Fibroblast of villous mesenchyme (primary cell): ENCODE results near the gene AKT2. TPM values are rescaled to one million over a fixed set of nuclear protein-coding genes. Genes with fewer than 3 reads are reported as not detected.
A peak's percentile ranks its signal among the peaks of the same experiment; 100 is the strongest.
"Not testable (repeated sequence)": the region's sequence is repeated elsewhere in the genome, so short reads cannot be mapped to it uniquely, and the experiment has no call there.

Experiments
- DNase-seq: peaks from one replicate; pipeline ENCODE4 v3.0.0-alpha.2; 2010; ENCODE audit warnings: low read depth
- H3K4me3 ChIP-seq: 2 replicates; pipeline ENCODE4 v1.5.1; 2011; ENCODE audit warnings: low read depth, mild to moderate bottlenecking, low read length
- CTCF ChIP-seq: IDR thresholded peaks from 2 replicates; pipeline ENCODE4 v1.5.1; 2012; ENCODE audit warnings: low read depth, mild to moderate bottlenecking, low read length; ENCODE audit not compliant: insufficient read depth
- total RNA-seq: library from RNA; depleted of rRNA; stranded (reverse); fragments of >200 nt; gene quantifications from 2 replicates; pipeline ENCODE4 v1.2.3, GENCODE V29; 2012

The AKT2 gene
- 120 and 142 TPM in 2 replicates for total RNA-seq

DNA sequence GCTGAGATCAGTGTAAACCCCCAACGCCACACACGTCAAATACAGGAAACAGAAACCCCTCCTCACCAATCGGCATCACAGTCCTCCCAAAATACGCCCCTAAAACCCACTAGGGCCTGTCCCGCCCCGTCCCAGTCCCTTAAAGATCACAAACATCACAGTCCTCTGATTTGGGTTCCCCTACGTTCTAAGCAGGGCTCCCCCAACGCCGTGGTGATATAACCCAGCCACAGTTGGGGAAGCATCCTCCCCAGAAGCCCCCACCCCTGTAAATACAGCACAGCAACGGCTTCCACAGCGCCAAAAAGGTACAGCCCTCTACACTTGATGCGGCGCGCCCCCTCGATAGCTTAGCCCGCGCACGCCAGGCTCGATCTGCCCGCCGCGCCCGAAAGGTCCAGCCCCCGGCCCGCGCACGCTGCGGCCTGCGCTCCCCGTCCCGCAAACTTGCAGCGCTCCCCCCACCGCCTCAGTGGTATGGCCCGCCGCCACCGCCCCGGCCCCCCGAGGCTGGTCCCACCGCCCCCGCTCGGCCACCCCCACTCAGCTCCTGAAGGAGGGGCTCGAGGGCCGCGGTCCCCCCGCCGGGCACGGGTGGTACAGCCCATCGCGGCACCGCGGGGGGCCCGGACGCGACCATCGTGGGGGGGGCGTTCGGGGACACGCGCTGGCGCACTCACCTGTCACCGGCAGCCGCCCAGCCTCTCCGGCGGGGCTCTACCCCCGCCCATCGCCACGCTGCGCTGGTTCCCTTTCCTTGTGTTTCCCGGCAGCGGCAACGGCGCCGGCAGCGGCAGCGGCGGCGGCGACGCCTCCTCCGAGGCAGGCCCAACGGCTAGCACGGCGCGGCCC is at the start of gene AKT2:
AKT2 (minus strand) TSS at position 845 of the 852 bp plus-strand sequence. CDS start 20,078 bp downstream, outside the sequence.
- peak within 1 kb of the TSS; percentile 87 for H3K4me3 ChIP-seq
- DNase-seq = peak; percentile 65
- no peak for TF ChIP-seq CTCF

DNA sequence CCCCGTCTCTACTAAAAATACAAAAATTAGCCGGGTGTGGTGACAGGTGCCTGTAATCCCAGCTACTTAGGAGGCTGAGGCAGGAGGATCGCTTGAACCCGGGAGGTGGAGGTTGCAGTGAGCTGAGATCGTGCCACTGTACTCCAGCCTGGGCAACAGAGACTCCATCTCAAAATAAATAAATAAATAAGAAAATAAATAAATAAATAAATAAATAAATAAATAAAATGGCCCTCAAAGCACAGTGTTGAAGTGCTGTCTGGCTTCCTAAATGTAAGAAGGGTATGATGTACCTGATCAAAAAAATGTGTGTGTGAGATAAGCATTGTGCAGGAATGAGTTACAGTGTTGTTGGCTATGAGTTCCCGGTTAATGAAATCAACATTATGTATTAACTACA is 47.9 kb upstream of the AKT2 start:
- not testable (repeated sequence) for DNase-seq

DNA sequence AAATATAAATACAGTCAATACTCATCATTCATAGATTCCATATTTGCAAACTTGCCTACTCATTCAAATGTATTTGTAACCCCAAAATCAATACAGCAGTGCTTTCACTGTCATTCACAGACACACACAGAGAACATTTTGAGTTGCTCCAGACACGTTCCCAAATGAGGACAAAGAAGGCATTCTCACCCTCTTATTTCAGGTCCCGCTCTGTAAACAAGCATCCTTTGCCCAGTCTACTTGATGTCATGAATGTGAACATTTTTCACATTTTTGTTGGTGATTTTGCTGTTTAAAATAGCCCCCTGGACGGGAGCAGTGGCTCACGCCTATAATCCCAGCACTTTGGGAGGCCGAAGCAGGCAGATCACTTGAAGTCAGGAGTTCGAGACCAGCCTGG is 47.5 kb upstream of the AKT2 start:
- no peak overlapping the region for H3K4me3 ChIP-seq
- no peak for TF ChIP-seq CTCF

More for the DNA sequence above, 47.9 kb upstream of the AKT2 start:
- H3K4me3 ChIP-seq = not testable (repeated sequence)

DNA sequence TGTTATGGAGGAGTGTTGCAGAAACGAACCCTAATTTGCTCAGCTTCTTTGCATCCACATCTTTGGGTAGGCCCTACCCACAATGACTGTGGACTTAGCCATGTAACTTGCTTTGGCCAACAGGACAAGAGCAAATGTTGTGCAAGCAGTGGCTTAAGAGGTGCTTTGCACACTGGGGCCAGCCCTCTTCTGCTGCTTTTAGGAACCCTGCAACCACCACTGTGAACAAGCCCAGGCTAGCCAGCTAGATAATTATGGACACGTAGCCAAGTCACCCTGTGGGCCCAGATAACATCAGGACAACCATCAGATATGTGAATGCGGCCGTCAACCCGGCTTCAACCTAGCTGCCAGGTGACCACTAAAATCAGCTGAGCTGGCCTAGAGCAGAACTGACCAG is 45.9 kb upstream of the AKT2 start:
- no peak overlapping the region for H3K4me3 ChIP-seq
- no peak for DNase-seq

More for the DNA sequence above, 47.5 kb upstream of the AKT2 start:
- no peak for DNase-seq

GRCh38 chr19:40326201-40326600 is 41.1 kb upstream of the AKT2 start:
- no peak for TF ChIP-seq CTCF
- no peak overlapping the region for H3K4me3 ChIP-seq
- no peak for DNase-seq

More for the DNA sequence above, 45.9 kb upstream of the AKT2 start:
- no peak for TF ChIP-seq CTCF

DNA sequence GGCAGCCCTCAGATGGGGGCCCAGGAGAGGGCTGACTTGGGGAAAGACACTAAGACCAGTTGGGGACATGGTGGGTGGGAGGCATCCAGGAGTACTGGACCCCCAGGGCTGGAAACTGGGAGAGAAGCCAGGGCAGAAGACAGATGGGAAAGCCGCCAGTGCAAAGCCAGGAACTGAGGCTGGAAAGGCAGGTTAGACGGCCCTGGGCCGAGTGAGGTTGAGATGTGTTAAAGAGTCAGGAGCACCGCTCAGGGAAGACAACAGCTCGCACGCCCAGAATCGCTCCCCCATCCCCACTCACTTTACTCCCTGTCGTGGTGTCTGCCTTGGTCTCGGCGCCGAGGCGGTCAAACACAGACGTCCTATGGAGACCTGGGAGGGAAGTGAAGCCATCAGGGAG is 38.6 kb upstream of the AKT2 start:
- DNase-seq = no peak
- no peak for TF ChIP-seq CTCF
- no peak overlapping the region for H3K4me3 ChIP-seq

GRCh38 chr19:40322951-40323615 is 37.9 kb upstream of the AKT2 start:
- no peak overlapping the region for H3K4me3 ChIP-seq
- DNase-seq = no peak
- TF ChIP-seq CTCF = no peak
